HepG2 (cell line): ENCODE data around the gene SCN2A. TPM values are rescaled to one million over a fixed set of nuclear protein-coding genes. Genes with fewer than 3 reads are reported as not detected.

Source experiments
- ATAC-seq: fragments of 200-7000 bp; cut with Tn5 transposase; 3 replicates; pipeline ENCODE4 v1.9.1; 2020; ENCODE audit warnings: mild to moderate bottlenecking, moderate library complexity
- BruUV-seq: library from RNA; stranded (reverse); fragments of 400-500 nt; replicated peaks from 2 replicates; lab custom pipeline; 2021; lab: Mats Ljungman, UMichigan
- CTCF ChIA-PET: fragments of 300-600 bp; formaldehyde crosslinking; extraction: SDS; loops from one replicate; lab custom pipeline; 2021; ENCODE audit warnings: low total read pairs, inconsistent platforms, low intra/inter-chr PET ratio; lab: Yijun Ruan, JAX
- POLR2A ChIA-PET: fragments of 350-600 bp; sonication (Branson Sonifier 250); formaldehyde crosslinking; loops from one replicate; lab custom pipeline; 2020; ENCODE audit warnings: antibody characterized with exemption, inconsistent platforms; lab: Yijun Ruan, JAX
- DNase-seq: peaks from one replicate; pipeline ENCODE4 v3.0.0-alpha.2; 2015; ENCODE audit warnings: low spot score
- FAIRE-seq: peaks from 3 replicates; lab custom pipeline; 2011; peaks lifted over from hg19 to GRCh38; lab: Jason Lieb, UNC
- H2AFZ ChIP-seq: one replicate; pipeline ENCODE4 v1.6.1; 2011; ENCODE audit warnings: low read length, inconsistent platforms
- H3K27ac ChIP-seq: fragments of 300-600 bp; 3 replicates; pipeline ENCODE4 v1.8.0; 2011; ENCODE audit warnings: mixed run types, mild to moderate bottlenecking, mixed read lengths, low read length, inconsistent platforms; ENCODE audit not compliant: insufficient read depth; ENCODE audit errors: extremely low read length
- H3K27me3 ChIP-seq, 2 experiments: fragments of 200-600 bp in 1 of 2; 2 replicates in 1 of 2; 3 replicates in 1 of 2; pipeline versions ENCODE4 v1.6.0 to v1.8.0; 2011; ENCODE audit warnings: low read length in 2 of 2, mild to moderate bottlenecking in 2 of 2, moderate library complexity in 2 of 2, inconsistent platforms in 1 of 2; ENCODE audit not compliant: insufficient read depth in 2 of 2, control insufficient read depth in 1 of 2
- H3K36me3 ChIP-seq, 2 experiments: fragments of 200-600 bp in 1 of 2; replicated peaks in 1 of 2; 2 replicates in 1 of 2; 3 replicates in 1 of 2; pipeline versions ENCODE4 v1.5.1 to v1.8.0; 2011; ENCODE audit warnings: low read length in 2 of 2, inconsistent platforms in 1 of 2; ENCODE audit not compliant: insufficient read depth in 2 of 2, control insufficient read depth in 1 of 2
- H3K4me1 ChIP-seq: 2 replicates; pipeline ENCODE4 v1.5.1; 2012; ENCODE audit warnings: low read length, inconsistent platforms; ENCODE audit not compliant: insufficient read depth
- H3K4me2 ChIP-seq: 2 replicates; pipeline ENCODE4 v1.6.0; 2011; ENCODE audit warnings: low read depth, low read length, inconsistent platforms
- H3K4me3 ChIP-seq, 3 experiments: fragments of 200-600 bp in 1 of 3; sonication (generic), shearing (Covaris generic) in 1 of 3; replicated peaks in 1 of 3; 2 replicates each; pipeline ENCODE4 v1.5.1; 2011 to 2016; ENCODE audit warnings: low read length in 3 of 3, inconsistent platforms in 2 of 3, low read depth in 2 of 3, mild to moderate bottlenecking in 2 of 3, control low read depth in 1 of 3, mixed read lengths in 1 of 3; ENCODE audit not compliant: insufficient read depth in 1 of 3
- H3K79me2 ChIP-seq: one replicate; pipeline ENCODE4 v1.6.1; 2011; ENCODE audit warnings: low read length, inconsistent platforms; ENCODE audit not compliant: insufficient read depth
- H3K9ac ChIP-seq: 2 replicates; pipeline ENCODE4 v1.6.0; 2011; ENCODE audit warnings: mild to moderate bottlenecking, low read depth, low read length, inconsistent platforms; ENCODE audit not compliant: insufficient read depth
- H3K9me3 ChIP-seq: 2 replicates; pipeline ENCODE4 v1.5.1; 2012; ENCODE audit warnings: mild to moderate bottlenecking, low read length
- H4K20me1 ChIP-seq: 2 replicates; pipeline ENCODE4 v1.6.0; 2011; ENCODE audit warnings: inconsistent platforms, mild to moderate bottlenecking, low read length, moderate library complexity; ENCODE audit not compliant: insufficient read depth
- E2F2 ChIP-seq: sonication (generic); formaldehyde crosslinking; IDR thresholded peaks from 2 replicates; pipeline ENCODE4 v1.4.0; 2020; ENCODE audit warnings: missing genetic modification reagents, borderline replicate concordance
- JUND ChIP-seq: sonication (generic); formaldehyde crosslinking; IDR thresholded peaks from 2 replicates; pipeline ENCODE4 v1.8.0; 2022; ENCODE audit warnings: mild to moderate bottlenecking, missing genetic modification reagents
- MEF2D ChIP-seq: sonication (generic); formaldehyde crosslinking; IDR thresholded peaks from 2 replicates; pipeline ENCODE4 v1.5.1; 2020; ENCODE audit warnings: mild to moderate bottlenecking, missing genetic modification reagents
- STAT5B ChIP-seq: sonication (generic); formaldehyde crosslinking; IDR thresholded peaks from 2 replicates; pipeline ENCODE4 v1.4.0; 2020; ENCODE audit warnings: missing genetic modification reagents
- ZNF343 ChIP-seq: sonication (generic); formaldehyde crosslinking; IDR thresholded peaks from 2 replicates; pipeline ENCODE4 v1.4.0; 2020; ENCODE audit warnings: mild to moderate bottlenecking, missing genetic modification reagents
- ZNF354B ChIP-seq: sonication (generic); formaldehyde crosslinking; IDR thresholded peaks from 2 replicates; pipeline ENCODE4 v1.8.0; 2022; ENCODE audit warnings: mild to moderate bottlenecking, missing genetic modification reagents
- ZNF441 ChIP-seq: sonication (generic); formaldehyde crosslinking; IDR thresholded peaks from 2 replicates; pipeline ENCODE4 v1.7.0; 2021; ENCODE audit warnings: missing genetic modification reagents, borderline replicate concordance
- in situ Hi-C: cut with HindIII; loops from 2 replicates; pipeline ENCODE4 v1.10.0; 2017; ENCODE audit warnings: low pct_unique_long_range_greater_than_20kb; ENCODE audit not compliant: extremely low pct_ligation_motif_present
- intact Hi-C: fragments of 100-400 bp; cut with micrococcal nuclease; formaldehyde crosslinking; loops from one replicate; pipeline ENCODE4 v1.10.0; 2022; ENCODE audit not compliant: unreplicated experiment
- polyA plus RNA-seq, 8 experiments: library from polyadenylated mRNA; depleted of rRNA in 3 of 8; stranded (reverse) in 7 of 8; unstranded in 1 of 8; fragments of >200 nt; fragmentation: Illumina TruSeq in 4 of 8; extraction: Trizol in 4 of 8; gene quantifications; 2 replicates each; pipeline versions ENCODE4 v1.2.1 to v1.2.3, GENCODE V29; 2011 to 2016; ENCODE audit warnings: low read depth in 4 of 8, missing spikeins in 1 of 8, mixed read lengths in 1 of 8; ENCODE audit not compliant: insufficient read depth in 1 of 8
- total RNA-seq, 5 experiments: library from RNA; depleted of rRNA; stranded (reverse); fragments of >200 nt; fragmentation: Illumina TruSeq; extraction: Trizol; gene quantifications; 2 replicates each; pipeline ENCODE4 v1.2.3, GENCODE V29; 2016; ENCODE audit warnings: low read depth in 1 of 5
- TF ChIP-seq, protein P1 (sequence below): IDR thresholded peaks from 2 replicates; pipeline ENCODE4 v1.6.1; 2016; ENCODE audit warnings: missing compliant biosample characterization, missing genetic modification reagents, borderline replicate concordance

The SCN2A gene
- total and polyA plus RNA-seq, 2 of the 13 experiments (the other 11 are each of a cell fraction or from before 2014, with no cell fraction given) = 0.20 to 0.30 TPM

GRCh38 chr2:165406173-165406572 lies 167.0 kb downstream of the SCN2A start (continued):
- no peak for TF ChIP-seq JUND (CRISPR knock-in tag)

GRCh38 chr2:165407466-165407865 lies 168.3 kb downstream of the SCN2A start:
- Histone ChIP-seq H3K27me3 (no peaks in the 10 kb centered on the region), H3K4me1 (no peaks in the 10 kb centered on the region), H3K79me2 (no peaks in the 10 kb centered on the region), H2AFZ (no peak overlapping the region), H3K36me3 (no peaks in the 10 kb centered on the region), H4K20me1 (no peaks in the 10 kb centered on the region), H3K9me3 (no peaks in the 10 kb centered on the region), H3K27ac (no peak overlapping the region), H3K4me3 (no peak overlapping the region), H3K9ac (no peak overlapping the region), H3K4me2 (no peak overlapping the region)
- no TSS peak for BruUV-seq
- ChIA-PET POLR2A (no interaction called here), CTCF (no interaction called here)
- FAIRE-seq = no peak
- no peak for ATAC-seq
- DNase-seq = no peak
- no peak for TF ChIP-seq ZNF441
- no peak for TF ChIP-seq STAT5B (CRISPR knock-in tag)
- TF ChIP-seq, protein P1, sequence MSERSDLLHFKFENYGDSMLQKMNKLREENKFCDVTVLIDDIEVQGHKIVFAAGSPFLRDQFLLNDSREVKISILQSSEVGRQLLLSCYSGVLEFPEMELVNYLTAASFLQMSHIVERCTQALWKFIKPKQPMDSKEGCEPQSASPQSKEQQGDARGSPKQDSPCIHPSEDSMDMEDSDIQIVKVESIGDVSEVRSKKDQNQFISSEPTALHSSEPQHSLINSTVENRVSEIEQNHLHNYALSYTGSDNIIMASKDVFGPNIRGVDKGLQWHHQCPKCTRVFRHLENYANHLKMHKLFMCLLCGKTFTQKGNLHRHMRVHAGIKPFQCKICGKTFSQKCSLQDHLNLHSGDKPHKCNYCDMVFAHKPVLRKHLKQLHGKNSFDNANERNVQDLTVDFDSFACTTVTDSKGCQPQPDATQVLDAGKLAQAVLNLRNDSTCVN (CRISPR knock-in tag) = no peak
- TF ChIP-seq E2F2 (CRISPR knock-in tag) = no peak
- TF ChIP-seq ZNF343 (CRISPR knock-in tag) = no peak
- no peak for TF ChIP-seq MEF2D
- no peak for TF ChIP-seq ZNF354B (CRISPR knock-in tag)
- in situ Hi-C loops = no loop called here
- intact Hi-C loops = no loop called here
